OCI-M2 (cell line): Measurements from ENCODE around the gene INPP5A.

ENCODE experiments used
- DNase-seq: peaks from one replicate; lab custom pipeline; 2025; ENCODE audit not compliant: unreplicated experiment; lab: John Stamatoyannopoulos, UW

INPP5A gene

DNA sequence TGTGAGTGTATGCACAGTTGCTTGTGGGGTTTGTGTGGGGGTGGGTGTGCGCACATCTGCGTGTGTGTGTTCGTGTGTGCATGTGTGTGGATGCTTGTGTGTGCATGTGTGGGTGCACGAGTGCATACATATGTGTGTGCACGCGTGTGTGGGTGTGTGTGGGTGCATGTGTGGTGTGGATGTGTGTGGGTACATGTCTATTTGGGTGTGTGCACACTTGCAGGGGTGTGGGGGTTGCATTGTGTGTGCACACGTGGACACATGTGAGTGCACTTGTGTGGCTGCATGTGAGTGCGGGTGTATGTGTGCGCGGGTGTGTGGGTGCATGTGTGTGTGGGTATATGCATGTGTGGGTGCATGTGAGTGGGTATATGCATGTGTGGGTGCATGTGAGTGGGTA lies 174.7 kb downstream of the INPP5A start:
- DNase-seq, result no peak

DNA sequence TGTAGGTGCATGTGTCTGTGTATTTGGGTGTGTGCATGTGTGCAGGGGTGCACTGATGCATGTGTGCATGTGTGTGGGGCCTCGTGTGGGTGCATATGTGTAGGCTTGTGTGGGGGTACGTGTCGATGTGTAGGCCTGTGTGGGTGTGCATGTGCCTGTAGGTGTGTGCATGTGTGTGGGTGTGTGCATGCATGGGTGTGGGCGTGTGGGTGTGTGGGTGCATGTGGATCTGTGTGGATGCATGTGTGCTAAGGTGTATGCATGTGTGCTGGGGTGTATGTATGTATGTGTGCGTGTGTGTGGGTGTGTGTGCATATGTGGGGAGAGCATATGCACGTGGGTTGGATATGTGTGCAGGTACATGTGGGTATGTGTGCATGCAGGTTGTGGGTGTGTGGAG lies 175.2 kb downstream of the INPP5A start:
- no peak for DNase-seq

DNA sequence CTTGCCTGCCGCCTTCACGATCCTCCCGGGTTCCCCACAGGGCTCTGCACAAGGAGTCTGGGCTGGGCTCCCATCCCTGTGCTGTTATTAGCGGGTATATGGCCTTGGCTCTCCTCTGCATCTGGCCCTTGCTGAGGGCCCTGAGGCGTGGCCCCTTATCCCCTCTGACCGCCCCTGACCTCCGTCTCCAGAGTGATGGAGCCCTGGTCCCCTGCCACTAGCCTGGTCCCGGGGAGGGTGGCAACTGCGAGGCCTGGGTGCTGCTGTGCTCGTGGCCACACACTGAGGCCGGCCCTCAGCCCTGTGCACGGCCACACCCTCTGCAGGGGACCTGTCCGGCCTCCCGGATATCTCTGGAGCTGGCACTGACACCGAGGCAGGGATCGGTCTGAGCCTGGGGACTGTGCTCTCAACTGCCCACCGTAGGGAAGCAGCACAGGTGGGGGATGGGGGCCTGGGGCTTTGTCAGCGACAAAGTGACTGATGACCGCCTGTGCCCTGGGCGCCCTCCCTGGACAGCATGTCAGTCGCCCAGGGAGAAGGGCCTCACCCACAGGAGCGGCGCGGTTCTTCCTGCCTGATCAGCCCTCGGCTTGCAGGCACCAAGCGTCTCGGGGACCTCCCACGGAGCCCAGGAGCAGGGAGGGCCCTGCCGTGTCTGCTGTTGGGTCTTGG lies 176.0 kb downstream of the INPP5A start:
- DNase-seq, result no peak

DNA sequence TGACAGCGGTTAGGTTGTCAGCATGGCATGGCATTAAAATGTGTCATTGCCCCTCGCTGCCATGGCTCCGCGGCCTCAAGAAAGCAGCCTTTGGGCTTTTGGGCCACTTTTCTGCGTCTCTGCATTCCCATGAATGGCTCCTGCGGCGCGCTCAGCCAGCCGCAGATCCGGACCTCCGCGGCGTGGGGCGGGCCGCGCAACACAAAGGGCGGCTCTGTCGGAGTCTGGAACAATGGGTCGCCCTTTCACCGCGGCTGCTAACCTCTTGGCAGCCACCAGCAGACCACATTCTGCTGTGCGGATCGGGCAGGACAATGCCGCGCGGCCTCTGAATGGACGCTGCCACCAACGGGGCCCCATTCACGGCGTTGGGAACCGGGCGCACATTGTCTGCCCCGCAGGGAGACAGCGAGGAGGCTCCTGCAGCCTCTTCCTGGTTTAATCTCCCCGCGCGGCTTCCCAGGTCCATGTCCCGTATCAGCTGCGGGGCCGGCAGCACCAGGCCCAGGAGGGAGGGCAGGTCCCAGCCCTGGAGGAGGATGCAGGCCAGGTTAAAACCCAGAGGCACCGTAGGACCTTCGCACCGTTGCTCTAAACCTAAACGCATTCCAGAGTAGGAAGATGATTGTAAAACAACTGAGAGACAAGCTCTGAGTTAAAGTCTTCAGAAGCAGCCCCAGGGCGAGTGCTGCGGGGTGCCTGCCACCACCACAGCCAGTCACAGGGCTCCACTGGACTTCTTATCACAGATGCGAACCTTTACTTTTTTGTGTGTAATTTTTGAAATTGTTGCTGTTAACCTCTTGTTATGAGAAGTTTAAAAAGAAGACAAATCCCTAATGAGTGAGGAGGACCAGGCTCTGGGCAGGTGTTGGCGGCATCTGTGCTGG lies 176.8 kb downstream of the INPP5A start:
- no peak for DNase-seq

DNA sequence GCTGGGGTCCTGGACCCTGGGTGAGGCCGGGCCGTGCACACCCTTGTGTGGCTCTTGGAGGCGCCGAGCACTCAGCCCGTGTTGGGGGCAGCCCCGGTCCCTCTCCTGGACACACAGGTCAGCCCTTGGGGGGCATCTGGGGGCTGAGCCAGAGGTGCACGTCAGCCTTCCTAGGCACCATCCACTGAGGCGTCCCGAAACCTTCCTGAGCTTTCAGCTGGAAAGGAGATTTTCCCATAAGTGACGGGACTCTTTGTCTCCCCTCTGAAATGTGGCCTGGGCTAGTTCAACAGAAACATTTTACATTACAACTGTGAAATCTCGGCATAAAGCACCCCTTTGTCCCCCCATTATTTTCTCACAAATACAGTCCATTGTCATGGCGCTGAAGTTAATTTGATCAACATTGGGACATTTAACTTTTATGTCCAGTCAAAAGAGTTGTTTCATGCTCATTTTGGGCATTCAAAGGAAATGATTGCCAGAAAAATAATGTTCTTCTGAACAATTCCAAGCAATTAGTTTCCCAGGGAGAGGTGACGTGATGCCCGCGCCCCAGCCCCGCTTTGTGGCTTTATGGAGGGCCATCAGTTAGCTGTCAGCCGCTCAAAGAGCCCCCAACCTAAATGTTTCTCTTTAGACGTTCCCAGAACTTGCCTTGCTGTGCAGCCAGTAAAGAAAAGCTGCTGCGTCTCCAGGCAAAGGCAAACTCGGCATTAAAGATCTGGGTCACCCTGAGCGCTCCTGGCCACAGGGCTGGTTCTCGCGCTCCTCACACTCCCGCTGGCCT lies 177.6 kb downstream of the INPP5A start:
- no peak for DNase-seq

DNA sequence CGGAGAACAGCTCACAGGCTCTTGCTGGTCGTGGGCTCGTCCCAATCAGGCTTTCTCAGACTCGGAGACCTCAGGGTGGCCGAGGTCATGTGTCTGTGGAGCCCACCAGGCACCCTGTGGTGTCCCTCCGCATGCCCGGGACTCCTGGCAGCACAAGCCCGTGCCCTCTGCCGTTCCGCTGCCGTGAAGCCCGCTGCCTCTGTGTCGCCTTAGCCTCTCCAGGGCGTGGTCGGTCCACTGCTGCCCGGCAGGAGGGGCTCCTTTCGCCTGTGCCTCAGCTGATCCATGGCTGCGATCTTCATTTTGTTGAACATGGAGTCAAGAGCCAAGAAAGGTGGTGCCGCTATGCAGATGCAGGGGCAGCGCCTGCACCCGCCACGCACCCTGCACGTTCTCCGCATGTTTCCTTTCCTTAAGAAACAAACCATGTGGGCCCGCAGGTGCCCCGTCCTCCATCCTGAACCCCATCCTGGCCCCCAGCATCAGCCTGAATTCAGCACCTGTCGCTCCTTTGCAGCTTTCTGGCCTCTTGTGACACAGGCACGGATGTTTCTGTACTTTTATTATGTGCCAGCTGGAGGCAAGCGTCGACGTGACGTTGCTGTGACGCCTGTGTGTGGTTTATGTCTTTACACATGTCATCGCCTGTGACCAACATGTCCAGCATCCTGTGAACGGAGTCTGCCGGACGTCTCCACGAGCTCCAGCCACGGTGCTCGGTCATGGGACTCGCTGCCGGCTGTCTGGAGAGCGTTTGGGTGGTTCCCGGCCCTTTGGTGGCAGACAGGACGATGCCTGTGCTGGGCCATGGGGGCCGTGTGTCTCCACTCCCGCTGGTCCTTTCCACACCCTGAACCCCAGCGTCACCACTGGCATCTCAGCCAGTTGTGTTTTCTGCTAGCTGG lies 178.4 kb downstream of the INPP5A start:
- DNase-seq, result no peak

DNA sequence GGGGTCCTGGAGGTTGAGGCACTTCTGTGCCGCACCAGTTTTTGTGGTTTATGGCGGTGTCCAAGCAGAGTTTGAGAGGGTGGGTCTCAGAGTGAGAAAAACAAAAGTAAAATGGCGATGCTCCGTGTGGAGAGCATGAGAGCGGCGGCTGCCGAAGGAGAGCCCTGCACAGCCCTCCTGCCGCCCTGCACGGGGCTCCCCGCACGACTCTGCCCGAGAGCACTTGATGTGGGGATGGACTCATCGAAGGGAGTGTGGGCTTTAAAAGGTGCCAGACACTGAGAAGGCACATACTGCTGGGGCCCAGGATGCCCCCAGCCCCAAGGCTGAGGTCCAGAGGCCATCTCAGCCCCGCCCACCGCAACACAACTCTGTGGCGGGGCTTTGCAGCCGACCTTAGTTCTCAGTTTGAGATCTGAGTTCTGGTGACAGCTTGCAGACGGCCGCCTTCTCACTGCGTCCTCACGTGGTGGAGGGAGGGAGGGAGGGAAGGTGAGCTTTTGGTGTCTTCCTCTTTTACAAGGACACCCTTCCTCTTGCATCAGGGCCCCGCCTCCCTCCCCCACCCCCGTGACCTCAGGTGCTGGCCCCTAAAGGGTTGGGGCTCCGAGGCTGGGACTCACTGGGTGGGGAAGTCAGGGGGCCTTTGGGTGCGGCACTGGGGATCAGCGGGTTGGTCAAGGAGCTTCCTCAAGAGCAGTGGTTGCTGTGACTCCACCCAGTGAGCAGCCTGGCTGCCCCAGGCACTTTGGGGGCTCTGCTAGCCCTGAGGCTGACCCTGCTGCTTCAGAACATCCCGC lies 179.3 kb downstream of the INPP5A start:
- DNase-seq, result no peak

DNA sequence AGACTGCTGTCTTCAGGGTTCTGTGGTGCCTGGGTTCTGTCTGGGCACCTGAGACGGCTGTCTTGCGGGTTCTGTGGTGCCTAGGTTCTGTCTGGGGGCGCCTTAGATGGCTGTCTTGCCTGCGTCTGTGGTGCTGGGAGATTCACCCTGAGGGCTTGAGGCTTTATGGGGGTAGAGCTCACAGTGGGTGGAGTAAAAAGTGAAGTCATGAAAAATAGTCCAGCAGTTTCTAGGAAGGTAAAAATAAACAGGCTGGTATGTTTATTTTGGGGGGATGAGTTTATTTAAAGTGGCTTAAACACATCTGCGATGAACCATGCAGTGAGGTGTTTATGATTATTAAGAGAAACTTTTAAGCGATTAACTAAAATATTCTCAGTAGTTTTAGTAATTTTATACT lies 184.1 kb downstream of the INPP5A start:
- no peak for DNase-seq

DNA sequence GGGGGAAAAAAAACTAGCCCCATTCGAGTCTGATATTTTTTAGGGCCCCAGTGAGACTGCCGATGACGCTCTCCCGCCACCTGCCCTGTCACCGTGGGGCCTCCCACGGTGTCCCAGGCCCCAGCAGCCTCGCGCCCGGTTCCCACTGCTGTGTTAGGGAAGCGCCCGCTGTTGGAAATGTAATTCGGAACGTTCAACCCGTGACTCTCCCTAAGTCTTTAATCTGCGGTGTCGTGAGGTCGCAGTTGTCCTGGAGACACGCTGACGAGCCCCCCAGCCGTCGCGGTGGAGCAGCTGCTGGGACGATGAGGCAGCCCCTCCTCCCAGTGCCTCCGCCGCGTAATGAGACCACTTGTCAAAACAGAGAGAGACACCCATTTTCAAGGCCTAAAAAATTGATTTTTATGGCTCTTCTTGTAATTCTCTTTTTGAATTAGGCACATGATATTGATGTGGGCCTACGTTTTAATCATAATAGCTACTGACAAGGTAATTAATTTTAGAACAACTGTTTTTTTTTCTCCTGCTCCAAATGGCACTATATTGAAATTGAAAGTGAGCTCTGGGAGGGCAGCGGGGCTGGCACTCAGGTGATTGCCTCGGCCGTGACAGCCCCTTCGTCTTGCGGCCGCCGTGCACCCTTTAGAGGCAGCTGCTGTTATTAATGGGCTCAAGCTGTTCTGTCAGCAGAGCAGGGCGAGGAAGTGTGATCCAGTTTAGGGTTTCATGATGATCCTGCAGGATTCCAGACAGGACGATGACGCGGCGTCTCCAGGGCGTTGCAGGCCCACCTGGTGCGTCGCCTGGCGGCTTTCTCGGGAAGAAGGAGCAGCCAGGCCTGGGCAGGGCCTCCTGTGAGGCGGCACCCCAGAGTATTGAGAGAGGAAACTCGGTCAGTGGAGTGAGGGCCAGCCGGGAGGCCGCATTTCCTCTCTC lies 185.1 kb downstream of the INPP5A start:
- DNase-seq, result no peak

DNA sequence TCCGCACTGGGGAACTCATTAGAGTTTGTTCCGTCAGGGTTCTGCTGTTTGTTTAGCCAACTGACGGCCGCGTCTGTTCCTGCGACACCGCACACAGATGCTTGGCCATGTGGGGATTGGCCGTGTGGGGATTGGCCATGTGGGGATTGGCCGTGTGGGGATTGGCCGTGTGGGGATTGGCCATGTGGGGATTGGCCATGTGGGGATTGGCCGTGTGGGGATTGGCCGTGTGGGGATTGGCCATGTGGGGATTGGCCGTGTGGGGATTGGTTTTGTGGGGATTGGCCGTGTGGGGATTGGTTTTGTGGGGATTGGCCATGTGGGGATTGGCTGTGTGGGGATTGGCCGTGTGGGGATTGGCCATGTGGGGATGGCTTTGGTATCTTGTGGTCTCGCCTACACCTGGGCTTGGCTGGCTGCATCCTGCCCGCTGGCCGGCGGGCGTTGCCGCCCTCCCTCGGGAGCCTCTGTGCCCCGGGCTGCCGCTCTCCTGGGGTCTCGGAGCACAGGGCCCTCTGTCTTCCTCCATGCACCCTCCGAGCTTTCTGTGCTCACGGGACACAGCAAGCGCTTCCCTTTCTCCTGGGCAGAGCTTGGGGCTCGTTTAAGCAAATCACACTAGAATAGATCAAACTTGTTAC lies 185.9 kb downstream of the INPP5A start:
- no peak for DNase-seq

DNA sequence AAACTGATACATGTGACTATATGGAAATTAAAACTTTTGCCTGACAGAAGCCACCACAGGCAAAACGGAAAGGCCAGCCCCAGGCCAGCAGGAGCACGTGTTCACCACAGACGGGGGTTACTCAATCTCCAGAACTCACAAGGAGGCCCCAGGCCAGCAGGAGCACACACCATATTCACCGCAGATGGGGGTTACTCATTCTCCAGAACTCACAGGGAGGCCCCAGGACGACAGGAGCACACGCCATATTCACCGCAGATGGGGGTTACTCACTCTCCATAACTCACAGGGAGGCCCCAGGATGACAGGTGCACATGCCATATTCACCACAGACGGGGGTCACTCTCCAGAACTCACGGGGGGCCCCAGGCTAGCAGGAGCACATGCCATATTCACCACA lies 186.9 kb downstream of the INPP5A start:
- no peak for DNase-seq

DNA sequence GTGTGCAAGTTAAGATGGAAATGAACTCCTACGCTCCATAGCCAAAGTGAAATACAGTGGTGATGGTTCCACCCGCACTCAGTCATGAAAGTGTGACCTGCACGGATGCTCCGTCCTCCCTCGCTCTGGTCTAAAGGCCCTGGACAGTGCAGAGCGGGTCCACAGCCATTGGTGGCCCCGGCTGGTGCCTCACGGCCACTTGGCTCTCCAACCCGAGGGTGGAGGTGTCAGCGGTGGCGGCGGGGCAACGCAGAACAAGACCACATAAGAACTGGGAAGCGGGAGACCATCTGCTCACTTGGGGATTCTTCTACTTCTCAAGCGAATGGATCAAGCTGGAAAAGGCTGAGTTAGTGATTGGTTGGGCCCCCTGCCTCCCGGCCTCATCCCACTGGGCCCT lies 187.6 kb downstream of the INPP5A start:
- DNase-seq, result no peak

DNA sequence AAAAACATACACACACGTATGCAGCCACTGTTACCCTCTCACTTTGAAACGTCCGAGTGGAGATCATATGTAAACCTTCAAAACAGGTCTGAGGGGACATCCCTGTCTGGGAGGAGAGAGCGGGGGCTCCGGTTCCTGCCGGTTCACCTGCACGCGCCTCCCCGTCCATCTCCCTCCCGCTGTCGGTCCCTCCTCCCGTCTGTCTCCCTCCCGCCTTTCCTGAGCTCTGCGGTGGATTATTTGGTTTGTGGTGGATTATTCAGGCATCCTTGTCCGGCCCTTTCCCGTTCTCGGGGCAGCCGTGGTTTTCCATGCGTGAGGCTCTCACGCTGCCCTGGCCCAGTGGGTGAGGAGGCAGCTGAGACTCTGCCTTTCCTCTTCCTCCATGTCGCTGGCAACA lies 188.6 kb downstream of the INPP5A start:
- DNase-seq, result no peak

DNA sequence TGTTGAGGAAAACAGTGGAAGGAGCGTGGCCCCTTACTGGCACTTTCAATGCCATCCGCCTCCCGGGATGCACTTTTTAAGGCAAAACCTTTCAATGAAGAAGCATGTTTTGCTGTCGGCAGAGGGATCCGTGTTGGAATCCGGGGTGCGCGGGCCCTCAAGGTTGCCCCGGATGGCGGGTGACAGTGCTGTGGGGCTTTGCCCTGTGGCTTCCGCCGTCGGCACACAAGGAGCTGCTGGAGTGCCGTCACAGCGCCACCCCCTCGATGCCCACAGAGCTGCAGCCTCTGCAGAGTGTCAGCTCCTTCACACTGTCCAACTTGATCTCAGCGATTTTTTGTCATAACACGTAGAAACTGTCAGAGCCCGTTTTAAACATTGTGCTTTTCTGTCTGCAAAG lies 189.4 kb downstream of the INPP5A start:
- no peak for DNase-seq

DNA sequence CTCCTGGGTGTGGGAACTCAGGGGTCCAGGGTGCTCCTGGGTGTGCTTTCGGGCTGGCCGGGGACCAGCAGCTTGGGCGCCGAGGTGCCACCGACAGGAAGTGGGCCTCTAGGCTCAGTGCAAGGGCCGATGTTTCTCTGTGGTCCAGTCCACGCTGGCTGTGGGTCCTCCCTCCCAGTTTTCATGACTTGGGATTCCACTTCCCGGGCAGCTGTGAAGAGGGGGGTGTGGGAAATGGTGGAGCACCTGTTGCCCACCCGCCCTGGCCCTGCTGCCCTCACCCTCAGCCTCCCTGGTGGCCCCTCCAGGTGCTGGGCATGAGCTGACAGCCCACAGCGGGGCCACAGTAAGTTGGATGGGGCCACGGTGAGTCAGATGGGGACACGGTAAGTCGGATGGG lies 189.8 kb downstream of the INPP5A start:
- no peak for DNase-seq

DNA sequence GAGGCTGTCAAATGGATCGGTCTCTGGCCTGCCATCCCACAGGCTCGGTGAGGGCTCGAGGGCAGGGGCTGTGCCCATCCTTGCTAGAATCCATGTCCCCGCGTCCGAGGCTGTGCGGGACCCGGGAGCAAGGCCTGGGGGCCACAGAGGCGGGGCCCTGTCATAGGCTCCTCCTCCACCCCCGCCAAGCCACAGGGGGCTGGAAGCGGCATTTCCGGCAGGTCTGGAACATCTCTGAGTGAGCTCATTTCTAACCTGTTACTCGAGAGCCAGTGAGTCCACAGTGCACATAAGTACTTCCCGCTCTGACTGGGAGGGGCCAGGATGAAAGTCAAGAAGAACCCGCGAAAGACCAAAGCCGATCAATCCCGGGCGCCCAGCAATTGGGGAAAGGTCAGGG lies 190.7 kb downstream of the INPP5A start:
- no peak for DNase-seq

DNA sequence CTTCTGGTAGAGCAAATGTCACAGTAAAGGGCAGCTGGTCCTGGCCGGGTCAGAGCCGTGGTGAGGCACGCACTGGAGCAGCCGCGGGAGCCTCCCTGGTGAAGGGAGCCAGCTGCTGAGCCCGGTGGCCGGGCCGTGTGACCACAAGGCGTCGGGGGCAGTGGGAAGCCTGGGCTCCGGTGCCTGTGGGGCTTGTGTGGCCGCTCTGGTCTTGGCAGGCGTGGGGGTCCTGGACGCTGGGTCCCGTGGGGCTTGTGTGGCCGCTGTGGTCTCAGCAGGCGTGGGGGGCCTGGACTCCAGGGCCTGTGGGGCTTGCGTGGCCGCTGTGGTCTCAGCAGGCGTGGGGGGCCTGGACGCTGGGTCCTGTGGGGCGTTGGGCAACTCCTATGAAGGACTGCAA lies 191.2 kb downstream of the INPP5A start:
- DNase-seq, result no peak

DNA sequence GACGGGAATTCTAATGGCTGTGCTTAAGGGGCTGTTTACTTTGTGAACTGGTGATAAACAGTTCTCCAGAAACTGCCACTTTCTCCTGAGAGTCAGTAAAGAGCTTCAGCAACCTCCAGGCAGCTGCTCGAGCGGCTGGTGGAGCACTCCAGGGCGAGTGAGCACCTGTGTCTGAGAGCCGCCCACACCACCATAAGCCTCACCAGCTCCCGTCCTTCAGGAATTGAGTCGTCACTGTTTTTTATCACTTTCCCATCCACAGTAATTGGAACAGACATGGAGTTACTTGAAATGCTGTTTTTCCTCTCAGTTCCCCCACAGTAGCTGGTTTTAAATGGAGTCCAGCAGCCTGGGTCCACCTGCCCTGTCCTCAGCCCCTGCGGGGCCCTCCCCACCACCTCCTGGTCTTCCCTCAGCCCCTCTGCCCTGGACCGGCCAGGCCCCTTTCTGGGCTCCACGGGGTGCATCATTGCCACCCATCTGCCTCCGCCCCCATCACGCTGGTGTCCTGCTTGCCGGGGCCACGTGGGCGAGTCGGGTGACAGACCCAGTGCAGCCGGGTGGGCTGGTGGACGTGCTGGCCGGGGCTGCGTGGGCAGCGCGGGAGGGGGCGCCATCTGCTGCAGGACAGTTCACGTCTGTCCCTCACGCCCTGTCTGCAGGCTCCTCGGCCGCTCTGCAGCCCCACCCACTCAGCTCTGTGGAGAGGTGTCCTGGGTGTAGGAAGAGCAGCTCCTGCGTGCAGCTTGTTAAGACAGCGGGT lies 192.4 kb downstream of the INPP5A start:
- no peak for DNase-seq
